ENCODE results near the gene C19orf85.

- TF ChIP-seq GATA2 (IDR thresholded peaks at IDR 0.05; ENCODE audit: low read depth, low read length) (no peak), GATA3 (IDR thresholded peaks at IDR 0.05; ENCODE audit: low read depth, low read length) (no peak)
Measured at GRCh38 chr19:55481148-55481793, 16.7 kb upstream of the C19orf85 start.
